Chondrocyte (in vitro differentiated cells): ENCODE results near the gene CPED1. TPM values are rescaled to one million over a fixed set of nuclear protein-coding genes. Genes with fewer than 3 reads are reported as not detected.
A peak's percentile ranks its signal among the peaks of the same experiment; 100 is the strongest.

Experiments
- DNase-seq: peaks from one replicate; pipeline ENCODE4 v3.0.0; 2021; ENCODE audit warnings: mixed read lengths, low spot score
- H3K27ac Mint-ChIP-seq: one replicate; pipeline ENCODE4 v1.8.0; 2021; ENCODE audit warnings: mild to moderate bottlenecking, moderate library complexity, mixed read lengths; ENCODE audit not compliant: unreplicated experiment
- H3K27me3 Mint-ChIP-seq: 2 replicates; pipeline ENCODE4 v1.8.0; 2021; ENCODE audit warnings: low read depth, mixed read lengths
- H3K36me3 Mint-ChIP-seq: 2 replicates; pipeline ENCODE4 v1.8.0; 2021; ENCODE audit warnings: low read depth, mixed read lengths
- H3K4me1 Mint-ChIP-seq: 2 replicates; pipeline ENCODE4 v1.8.0; 2021; ENCODE audit warnings: low read depth, mild to moderate bottlenecking, mixed read lengths
- H3K4me3 Mint-ChIP-seq: one replicate; pipeline ENCODE4 v1.8.0; 2021; ENCODE audit warnings: mild to moderate bottlenecking, moderate library complexity, mixed read lengths; ENCODE audit not compliant: unreplicated experiment
- H3K9me3 Mint-ChIP-seq: 2 replicates; pipeline ENCODE4 v1.8.0; 2021; ENCODE audit warnings: low read depth, mixed read lengths
- CTCF ChIP-seq: fragments of 200-600 bp; sonication (generic); IDR thresholded peaks from 2 replicates; pipeline ENCODE4 v1.5.0; 2021; ENCODE audit warnings: antibody characterized with exemption, mild to moderate bottlenecking, moderate library complexity
- total RNA-seq: library from RNA; stranded (reverse); gene quantifications from 3 replicates; pipeline ENCODE4 v1.2.1, GENCODE V29; 2021

CPED1 gene
- total RNA-seq, 1 donor from 2014 or later: 2.8 TPM

- Mint-ChIP-seq H3K4me1 (no peaks in the 10 kb centered on the region), H3K4me3 (no peak overlapping the region), H3K27ac (no peak overlapping the region), H3K9me3 (no peaks in the 10 kb centered on the region), H3K36me3 (no peaks in the 10 kb centered on the region), H3K27me3 (no peaks in the 10 kb centered on the region)
- TF ChIP-seq CTCF: no peak
- DNase-seq: no peak
Measured at GRCh38 chr7:121103086-121103485, 114.6 kb downstream of the CPED1 start.

GRCh38 chr7:121103579-121103978, 115.1 kb downstream of the CPED1 start:
- H3K4me1 Mint-ChIP-seq: no peaks in the 10 kb centered on the region
- H3K36me3 Mint-ChIP-seq: no peaks in the 10 kb centered on the region
- no peak overlapping the region for H3K27ac Mint-ChIP-seq
- no peak for DNase-seq
- no peak for TF ChIP-seq CTCF
- H3K4me3 Mint-ChIP-seq: no peak overlapping the region
- H3K27me3 Mint-ChIP-seq: no peaks in the 10 kb centered on the region
- H3K9me3 Mint-ChIP-seq: no peaks in the 10 kb centered on the region

GRCh38 chr7:121105262-121105661, 116.8 kb downstream of the CPED1 start:
- Mint-ChIP-seq H3K27me3 (no peaks in the 10 kb centered on the region), H3K27ac (no peak overlapping the region), H3K4me1 (no peaks in the 10 kb centered on the region), H3K36me3 (no peaks in the 10 kb centered on the region), H3K4me3 (no peak overlapping the region), H3K9me3 (no peaks in the 10 kb centered on the region)
- DNase-seq: no peak
- no peak for TF ChIP-seq CTCF

GRCh38 chr7:121107923-121108498, 119.5 kb downstream of the CPED1 start:
- Mint-ChIP-seq H3K27ac (no peak overlapping the region), H3K27me3 (no peaks in the 10 kb centered on the region), H3K4me1 (no peaks in the 10 kb centered on the region), H3K9me3 (no peaks in the 10 kb centered on the region), H3K4me3 (no peak overlapping the region), H3K36me3 (no peaks in the 10 kb centered on the region)
- peak; percentile 95 for TF ChIP-seq CTCF
- DNase-seq: no peak

DNA sequence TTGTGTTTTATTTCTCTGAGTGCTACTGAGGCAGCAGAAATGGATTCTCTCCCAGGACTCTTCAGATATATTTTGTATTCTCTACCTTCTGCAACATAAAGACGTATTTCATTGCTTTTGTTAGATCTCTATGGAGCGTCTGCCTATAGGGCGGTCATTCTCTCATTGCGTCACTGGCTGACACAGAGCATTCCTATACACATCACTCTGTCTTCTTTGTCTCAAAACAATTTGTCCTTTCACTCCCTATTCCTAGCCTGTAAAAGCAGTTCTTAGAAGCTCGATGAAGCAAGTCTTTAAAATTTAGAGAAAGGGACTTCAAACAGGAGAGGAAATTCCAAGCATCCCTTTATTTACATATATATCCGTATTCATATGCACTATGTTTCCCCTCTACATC, 120.6 kb downstream of the CPED1 start:
- Mint-ChIP-seq H3K36me3 (no peaks in the 10 kb centered on the region), H3K4me1 (no peaks in the 10 kb centered on the region), H3K4me3 (no peak overlapping the region), H3K27ac (no peak overlapping the region), H3K9me3 (no peaks in the 10 kb centered on the region), H3K27me3 (no peaks in the 10 kb centered on the region)
- DNase-seq: no peak
- no peak for TF ChIP-seq CTCF
